GM21447 (cell line): ENCODE data around the gene LIPI.
"Not testable (repeated sequence)": the region's sequence is repeated elsewhere in the genome, so short reads cannot be mapped to it uniquely, and the experiment has no call there.

Source experiments
- ATAC-seq: cut with Tn5 transposase; IDR thresholded peaks from one replicate; pipeline ENCODE4 v1.9.1; 2021; ENCODE audit not compliant: unreplicated experiment

LIPI gene

GRCh38 chr21:14210738-14211137 lies at the start of gene LIPI:
TSS of gene LIPI (minus strand) at chr21:14210955. CDS start at chr21:14210845, 110 bp downstream.
- no peak for ATAC-seq

- no peak for ATAC-seq
Measured at GRCh38 chr21:14260174-14260764, 49.5 kb upstream of the LIPI start.

GRCh38 chr21:14259747-14260146 lies 49.0 kb upstream of the LIPI start:
- no peak for ATAC-seq

- no peak for ATAC-seq
Measured at GRCh38 chr21:14251336-14251735, 40.6 kb upstream of the LIPI start.

- no peak for ATAC-seq
Measured at GRCh38 chr21:14245711-14246110, 35.0 kb upstream of the LIPI start.

DNA sequence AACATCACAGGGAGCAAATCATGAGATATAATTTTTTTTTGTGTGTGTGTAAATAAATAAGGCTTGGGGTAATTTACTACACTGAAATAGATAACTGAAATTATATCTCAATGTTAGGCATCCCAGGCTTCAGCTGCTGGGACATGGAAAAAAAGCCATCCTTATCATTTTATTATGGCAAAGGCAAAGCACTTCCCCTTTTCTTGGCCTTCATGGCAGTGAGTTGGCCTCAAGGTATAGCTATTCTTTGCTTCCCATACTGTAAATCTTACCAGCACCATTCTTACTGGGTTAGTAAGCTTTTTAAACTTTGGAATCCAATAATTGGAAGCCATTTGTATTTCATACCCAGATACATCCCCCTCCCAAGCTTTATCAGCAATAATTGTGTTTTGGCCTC lies 34.2 kb upstream of the LIPI start:
- no peak for ATAC-seq

- ATAC-seq: no peak
Measured at GRCh38 chr21:14243874-14244273, 33.1 kb upstream of the LIPI start.

GRCh38 chr21:14243461-14243860 lies 32.7 kb upstream of the LIPI start:
- no peak for ATAC-seq

- ATAC-seq: no peak
Measured at GRCh38 chr21:14241297-14241696, 30.5 kb upstream of the LIPI start.

- no peak for ATAC-seq
Measured at GRCh38 chr21:14239281-14239680, 28.5 kb upstream of the LIPI start.

DNA sequence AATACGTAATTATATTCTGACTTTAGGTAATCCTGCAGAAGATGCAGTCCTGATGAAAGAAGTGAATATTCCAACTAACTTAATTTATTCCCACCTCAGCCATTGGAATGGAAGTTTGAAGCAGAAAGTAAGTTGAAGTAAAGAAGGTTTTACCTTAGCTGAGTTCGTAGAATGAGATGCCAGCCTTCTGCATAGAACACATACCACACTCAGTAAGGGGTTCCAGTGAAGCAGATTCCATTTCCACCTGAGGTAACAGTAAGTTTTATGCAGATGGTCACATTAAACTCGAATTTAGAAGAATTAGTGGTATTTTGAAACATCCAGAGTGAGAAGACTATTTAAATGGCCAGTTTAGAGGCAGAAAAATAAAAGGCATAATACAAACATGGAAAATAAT lies 25.4 kb upstream of the LIPI start:
- ATAC-seq: no peak

DNA sequence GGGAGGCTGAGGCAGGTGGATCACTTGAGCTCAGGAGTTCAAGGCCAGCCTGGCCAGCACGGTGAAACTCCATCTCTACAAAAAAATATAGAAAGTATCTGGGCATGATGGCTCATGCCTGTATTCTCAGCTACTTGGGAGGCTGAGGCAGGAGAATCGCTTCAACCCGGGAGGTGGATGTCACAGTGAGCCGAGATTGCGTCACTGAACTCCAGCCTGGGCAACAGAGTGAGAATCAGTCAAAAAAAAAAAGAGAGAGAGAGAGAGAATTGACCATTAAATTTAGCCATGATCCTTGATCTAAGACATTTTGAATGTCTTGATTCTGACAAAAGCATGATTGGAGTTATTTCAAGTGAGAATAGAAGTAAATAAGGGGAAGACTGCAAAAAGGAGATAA lies 24.3 kb upstream of the LIPI start:
- ATAC-seq: no peak

- no peak for ATAC-seq
Measured at GRCh38 chr21:14229399-14229798, 18.6 kb upstream of the LIPI start.

- ATAC-seq: no peak
Measured at GRCh38 chr21:14223365-14223764, 12.6 kb upstream of the LIPI start.

DNA sequence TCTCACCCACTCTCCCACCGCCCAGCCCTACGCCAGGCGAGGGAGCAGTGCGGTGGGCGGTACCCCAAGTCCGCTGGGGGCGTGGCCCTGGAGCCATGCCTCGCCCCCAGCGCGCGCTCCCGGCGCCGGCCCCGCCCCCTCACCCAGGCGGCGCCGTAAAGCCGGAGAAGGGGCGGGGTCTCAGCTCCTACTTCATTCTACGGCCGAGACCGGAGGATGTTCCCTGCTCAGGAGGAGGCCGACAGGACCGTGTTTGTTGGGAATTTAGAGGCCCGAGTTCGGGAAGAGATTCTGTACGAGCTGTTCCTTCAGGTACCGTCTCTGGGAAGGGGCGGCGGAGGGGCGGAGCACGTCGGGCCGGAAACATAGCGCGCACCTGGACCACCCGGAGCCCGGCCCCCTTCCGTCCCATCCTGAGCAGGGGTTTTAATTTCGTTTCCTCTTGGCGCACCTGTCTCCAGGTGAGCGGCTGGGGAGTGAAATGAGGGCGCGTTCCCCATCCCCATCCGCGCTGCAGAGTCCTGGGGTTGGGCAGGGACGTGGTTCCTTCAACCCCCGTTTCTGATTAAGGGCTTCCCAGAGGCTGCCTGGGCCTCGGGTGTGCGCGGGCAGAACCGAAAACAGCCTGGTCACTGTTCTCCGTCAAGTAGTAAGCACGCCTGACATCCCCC lies 5.4 kb upstream of the LIPI start, which contains the start of gene RBM11:
Gene RBM11 (plus strand): TSS at position 187 of the 671 bp plus-strand sequence. CDS start 30 bp downstream, at position 217.
- peak; percentile 95 for ATAC-seq

DNA sequence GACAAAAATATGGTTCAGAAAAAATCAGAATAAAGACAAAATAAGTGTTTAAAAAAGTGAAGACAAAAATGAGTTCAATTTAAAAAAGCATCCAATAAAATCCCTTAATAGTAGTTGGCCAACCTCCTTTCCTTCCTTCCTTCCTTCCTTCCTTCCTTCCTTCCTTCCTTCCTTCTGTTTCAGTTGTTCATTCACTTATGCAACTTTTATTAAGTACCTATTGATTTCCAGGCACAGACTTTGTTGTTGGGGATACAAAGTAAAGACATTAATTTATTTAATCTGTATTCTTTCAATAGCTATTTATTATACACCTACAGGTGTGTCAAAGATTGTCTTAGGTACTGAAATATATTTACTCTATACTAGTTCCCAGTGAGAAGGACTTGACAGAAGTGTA lies 2.4 kb upstream of the LIPI start:
- ATAC-seq: no peak

DNA sequence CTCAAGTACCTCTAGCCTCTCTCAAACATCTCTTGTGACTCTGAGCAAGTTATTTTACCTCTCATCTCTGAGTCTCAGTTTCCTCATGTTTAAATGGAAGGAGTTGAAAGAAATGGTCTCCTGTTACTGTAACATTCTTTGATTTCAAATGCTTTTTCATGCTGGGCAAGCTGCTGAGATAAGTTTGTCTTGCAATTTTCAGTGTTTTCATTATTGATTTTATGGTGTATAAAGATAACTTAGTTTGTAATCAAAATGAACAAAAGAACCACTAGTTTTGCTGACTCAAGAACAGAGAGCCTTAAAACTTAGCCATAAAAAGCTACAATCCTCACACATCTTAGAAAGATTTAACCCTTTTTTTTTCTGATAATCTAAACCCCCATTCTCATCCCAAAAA lies 4.5 kb downstream of the LIPI start:
- no peak for ATAC-seq

DNA sequence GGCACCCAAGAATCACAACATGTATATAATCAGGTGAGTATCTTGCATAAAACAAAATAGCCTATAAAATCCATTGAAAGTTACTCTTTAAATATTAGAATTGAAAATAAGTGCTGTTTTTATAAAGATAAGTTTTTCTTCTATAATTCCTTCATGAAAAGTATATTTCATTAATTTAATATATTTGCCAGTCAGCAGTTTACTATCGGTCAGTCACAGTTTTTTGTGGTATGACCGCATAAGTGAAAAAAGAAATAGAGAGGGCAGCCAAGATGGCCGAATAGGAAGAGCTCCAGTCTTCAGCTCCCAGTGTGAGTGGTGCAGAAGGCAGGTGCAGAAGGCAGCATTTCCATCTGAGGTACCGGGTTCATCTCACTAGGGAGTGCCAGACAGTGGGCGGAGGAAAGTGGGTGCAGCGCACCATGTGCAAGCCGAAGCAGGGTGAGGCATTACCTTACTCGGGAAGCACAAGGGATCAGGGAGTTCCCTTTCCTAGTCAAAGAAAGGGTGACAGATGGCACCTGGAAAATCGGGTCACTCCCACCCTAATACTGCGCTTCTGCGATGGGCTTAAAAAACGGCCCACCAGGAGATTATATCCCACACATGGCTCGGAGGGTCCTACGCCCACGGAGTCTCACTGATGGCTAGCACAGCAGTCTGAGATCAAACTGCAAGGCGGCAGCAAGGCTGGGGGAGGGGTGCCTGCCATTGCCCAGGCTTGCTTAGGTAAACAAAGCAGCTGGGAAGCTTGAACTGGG lies 44.1 kb downstream of the LIPI start:
- ATAC-seq: not testable (repeated sequence)

DNA sequence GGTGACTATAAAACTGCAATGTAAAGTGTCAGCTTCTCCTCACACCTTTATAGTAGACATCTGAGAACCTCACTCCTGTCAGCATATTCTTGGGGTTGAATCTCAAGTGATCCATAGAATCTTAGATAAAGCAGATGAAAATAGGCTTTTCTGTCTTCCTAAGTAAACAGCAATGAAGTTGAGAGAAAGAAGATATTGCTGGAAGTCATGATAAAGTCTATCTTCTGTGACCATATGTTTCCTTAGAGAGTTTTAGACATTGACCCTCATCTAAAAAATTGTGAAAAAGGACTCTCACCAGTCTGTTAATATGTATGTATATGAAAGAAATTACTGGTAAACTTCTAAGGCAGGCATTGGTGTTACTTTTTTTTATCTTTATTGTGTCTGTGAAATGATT lies 66.8 kb downstream of the LIPI start:
- no peak for ATAC-seq

GRCh38 chr21:14124266-14124665 lies 86.5 kb downstream of the LIPI start:
- no peak for ATAC-seq

GRCh38 chr21:14121719-14122118 lies 89.0 kb downstream of the LIPI start:
- no peak for ATAC-seq

DNA sequence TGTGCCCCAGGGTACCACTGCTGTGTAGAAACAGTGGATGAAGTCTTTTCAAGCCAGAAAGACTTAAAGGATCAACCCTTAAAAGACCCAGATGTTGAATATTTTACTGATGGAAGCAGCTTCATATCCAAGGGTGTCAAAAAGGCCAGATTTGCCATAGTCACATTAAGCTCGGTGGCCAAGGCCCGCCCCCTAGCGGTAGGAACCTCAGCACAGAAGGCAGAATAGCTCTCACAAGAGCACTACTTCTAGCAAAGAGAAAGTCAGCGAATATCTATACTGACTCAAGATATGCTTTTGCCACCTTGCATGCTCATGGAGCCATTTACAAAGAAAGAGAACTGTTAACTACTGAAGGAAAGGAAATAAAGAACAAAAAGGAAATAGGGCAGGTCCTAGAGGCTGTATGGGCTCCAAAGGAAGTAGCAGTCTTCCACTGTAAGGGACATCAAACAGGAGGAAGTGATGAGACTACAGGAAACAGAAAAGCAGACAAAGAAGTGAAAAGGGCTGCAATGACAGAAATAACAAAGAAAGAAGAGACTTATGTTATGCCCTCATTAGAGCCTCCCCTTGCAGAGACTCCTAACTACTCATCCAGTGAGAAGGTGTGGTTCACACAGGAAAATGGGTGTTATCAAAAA lies 90.5 kb downstream of the LIPI start:
- peak; percentile 54 for ATAC-seq
